Measurements from ENCODE around the gene SFXN5.

Gene SFXN5

DNA sequence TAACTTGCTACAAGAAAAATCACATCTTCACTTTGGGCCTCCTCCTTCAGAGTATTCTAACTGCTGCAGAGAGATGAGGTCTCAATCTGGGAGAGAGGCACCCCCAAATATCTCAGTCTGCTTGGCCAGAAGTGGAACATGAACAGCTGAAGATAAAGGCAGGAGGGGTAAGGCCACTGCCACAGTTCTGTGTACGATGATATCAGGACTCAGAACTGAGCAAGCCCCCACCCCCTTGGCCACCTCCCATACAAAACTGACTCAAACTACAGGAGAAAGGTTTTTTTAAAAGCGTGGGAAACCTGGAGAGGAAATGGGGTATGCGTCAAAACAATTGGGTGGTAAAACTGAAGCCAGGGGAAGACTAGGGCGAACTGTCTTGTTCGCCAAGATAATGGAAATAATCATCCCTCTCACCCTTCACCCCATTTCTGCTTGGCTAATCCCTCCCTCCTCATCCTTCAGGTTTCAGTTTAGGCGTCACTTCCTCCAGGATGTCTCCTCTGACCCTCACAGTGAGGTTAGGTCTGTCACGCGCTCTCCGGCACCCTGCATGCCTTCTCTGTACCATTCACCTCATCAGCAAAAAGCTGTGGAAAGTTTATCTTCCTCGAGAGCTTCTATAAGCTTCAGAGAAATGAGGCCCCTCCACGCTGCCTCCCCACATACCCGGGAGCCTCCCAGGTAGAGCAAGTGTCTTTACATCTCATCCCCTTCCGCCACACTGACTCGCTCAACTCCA lies 64.4 kb downstream of the SFXN5 start:
- TF ChIP-seq CEBPB (IDR thresholded peaks at IDR 0.05): no peak
- TF ChIP-seq TEAD4 (IDR thresholded peaks at IDR 0.05): no peak
- no peak for TF ChIP-seq ZBTB7A (IDR thresholded peaks at IDR 0.05; ENCODE audit: low read depth)
- TF ChIP-seq, protein P1, sequence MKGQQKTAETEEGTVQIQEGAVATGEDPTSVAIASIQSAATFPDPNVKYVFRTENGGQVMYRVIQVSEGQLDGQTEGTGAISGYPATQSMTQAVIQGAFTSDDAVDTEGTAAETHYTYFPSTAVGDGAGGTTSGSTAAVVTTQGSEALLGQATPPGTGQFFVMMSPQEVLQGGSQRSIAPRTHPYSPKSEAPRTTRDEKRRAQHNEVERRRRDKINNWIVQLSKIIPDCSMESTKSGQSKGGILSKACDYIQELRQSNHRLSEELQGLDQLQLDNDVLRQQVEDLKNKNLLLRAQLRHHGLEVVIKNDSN (IDR thresholded peaks at IDR 0.05): no peak
- TF ChIP-seq, protein P2, sequence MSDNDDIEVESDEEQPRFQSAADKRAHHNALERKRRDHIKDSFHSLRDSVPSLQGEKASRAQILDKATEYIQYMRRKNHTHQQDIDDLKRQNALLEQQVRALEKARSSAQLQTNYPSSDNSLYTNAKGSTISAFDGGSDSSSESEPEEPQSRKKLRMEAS (IDR thresholded peaks at IDR 0.05): no peak
- no peak for TF ChIP-seq TAF1 (IDR thresholded peaks at IDR 0.05; ENCODE audit: low read depth)
- TF ChIP-seq, protein P3, sequence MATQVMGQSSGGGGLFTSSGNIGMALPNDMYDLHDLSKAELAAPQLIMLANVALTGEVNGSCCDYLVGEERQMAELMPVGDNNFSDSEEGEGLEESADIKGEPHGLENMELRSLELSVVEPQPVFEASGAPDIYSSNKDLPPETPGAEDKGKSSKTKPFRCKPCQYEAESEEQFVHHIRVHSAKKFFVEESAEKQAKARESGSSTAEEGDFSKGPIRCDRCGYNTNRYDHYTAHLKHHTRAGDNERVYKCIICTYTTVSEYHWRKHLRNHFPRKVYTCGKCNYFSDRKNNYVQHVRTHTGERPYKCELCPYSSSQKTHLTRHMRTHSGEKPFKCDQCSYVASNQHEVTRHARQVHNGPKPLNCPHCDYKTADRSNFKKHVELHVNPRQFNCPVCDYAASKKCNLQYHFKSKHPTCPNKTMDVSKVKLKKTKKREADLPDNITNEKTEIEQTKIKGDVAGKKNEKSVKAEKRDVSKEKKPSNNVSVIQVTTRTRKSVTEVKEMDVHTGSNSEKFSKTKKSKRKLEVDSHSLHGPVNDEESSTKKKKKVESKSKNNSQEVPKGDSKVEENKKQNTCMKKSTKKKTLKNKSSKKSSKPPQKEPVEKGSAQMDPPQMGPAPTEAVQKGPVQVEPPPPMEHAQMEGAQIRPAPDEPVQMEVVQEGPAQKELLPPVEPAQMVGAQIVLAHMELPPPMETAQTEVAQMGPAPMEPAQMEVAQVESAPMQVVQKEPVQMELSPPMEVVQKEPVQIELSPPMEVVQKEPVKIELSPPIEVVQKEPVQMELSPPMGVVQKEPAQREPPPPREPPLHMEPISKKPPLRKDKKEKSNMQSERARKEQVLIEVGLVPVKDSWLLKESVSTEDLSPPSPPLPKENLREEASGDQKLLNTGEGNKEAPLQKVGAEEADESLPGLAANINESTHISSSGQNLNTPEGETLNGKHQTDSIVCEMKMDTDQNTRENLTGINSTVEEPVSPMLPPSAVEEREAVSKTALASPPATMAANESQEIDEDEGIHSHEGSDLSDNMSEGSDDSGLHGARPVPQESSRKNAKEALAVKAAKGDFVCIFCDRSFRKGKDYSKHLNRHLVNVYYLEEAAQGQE (IDR thresholded peaks at IDR 0.05; ENCODE audit: low read depth): no peak
- no peak for TF ChIP-seq EGR1 (IDR thresholded peaks at IDR 0.05)
- TF ChIP-seq NFIC (IDR thresholded peaks at IDR 0.05): no peak
- no peak for TF ChIP-seq TCF12 (IDR thresholded peaks at IDR 0.05; ENCODE audit: low read depth)
- TF ChIP-seq FOXM1 (IDR thresholded peaks at IDR 0.05; ENCODE audit: borderline replicate concordance, low read depth): no peak
- no peak for TF ChIP-seq YY1 (IDR thresholded peaks at IDR 0.05; ENCODE audit: low read depth)
- no peak for TF ChIP-seq RAD21 (IDR thresholded peaks at IDR 0.05; ENCODE audit: low read depth)
- no peak for TF ChIP-seq EP300 (IDR thresholded peaks at IDR 0.05; ENCODE audit: borderline replicate concordance)
- TF ChIP-seq CREB1 (IDR thresholded peaks at IDR 0.05; ENCODE audit: low read depth): no peak

DNA sequence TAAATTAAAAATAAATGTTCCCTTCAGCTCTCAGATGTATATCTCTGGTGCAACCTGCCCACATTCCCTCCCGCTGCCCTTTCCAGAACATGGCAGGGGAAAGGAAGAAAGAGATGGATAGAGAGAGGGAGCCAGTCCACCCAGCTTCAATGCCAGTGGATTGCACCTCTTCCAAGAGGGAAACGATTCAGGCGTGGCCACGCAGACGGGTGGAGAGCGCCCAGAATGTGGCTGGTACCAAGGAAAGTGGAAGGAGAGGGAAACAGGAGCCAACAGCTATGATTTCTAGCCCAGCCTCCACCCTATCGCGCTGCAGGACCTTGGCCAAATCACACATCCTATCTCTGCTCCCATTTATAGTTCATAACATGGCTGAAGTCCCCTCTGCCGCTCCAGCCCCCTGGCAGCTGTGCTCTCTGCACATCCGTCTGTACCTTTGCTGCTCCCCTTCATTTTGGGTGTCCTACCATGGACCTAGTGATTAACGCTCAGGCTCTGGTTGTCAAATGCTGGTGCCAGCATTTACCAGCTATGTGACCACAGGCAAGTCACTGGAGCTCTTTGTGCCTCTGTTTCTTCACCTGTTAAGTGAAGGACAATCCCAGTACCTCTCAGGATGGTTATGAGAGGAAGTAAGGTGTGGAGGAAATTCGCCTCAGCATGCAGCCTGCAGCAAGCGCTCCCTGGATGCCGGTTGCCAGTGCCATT lies 66.5 kb downstream of the SFXN5 start:
- TF ChIP-seq, protein P2 (IDR thresholded peaks at IDR 0.05): no peak
- TF ChIP-seq NFIC (IDR thresholded peaks at IDR 0.05): no peak
- no peak for TF ChIP-seq ZBTB7A (IDR thresholded peaks at IDR 0.05; ENCODE audit: low read depth)
- TF ChIP-seq CEBPB (IDR thresholded peaks at IDR 0.05): no peak
- TF ChIP-seq TEAD4 (IDR thresholded peaks at IDR 0.05): no peak

DNA sequence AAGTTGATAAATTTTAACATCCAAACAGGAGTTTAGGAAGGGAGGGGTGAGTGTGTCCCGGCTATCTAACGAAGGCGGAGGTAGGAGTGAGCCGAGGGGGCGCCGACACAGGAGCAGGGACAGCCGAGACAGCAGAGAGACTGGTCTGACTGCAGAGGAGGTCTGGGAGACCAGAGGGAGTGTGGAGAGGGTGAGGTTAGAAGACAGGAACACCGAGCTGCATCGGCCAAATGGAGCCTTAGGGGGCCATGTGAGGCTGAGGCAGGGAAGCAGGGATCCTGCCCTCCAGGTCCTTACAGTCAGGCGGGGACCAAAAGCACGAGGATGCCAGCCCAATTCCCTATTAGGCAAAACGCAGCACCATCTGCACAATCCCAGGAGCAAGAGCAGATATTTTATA lies 67.0 kb downstream of the SFXN5 start:
- TF ChIP-seq, protein P1 (IDR thresholded peaks at IDR 0.05): no peak
- TF ChIP-seq, protein P3 (IDR thresholded peaks at IDR 0.05; ENCODE audit: low read depth): no peak
- TF ChIP-seq EGR1 (IDR thresholded peaks at IDR 0.05) (no peak), CEBPB (IDR thresholded peaks at IDR 0.05) (no peak), EP300 (IDR thresholded peaks at IDR 0.05; ENCODE audit: borderline replicate concordance) (no peak)

DNA sequence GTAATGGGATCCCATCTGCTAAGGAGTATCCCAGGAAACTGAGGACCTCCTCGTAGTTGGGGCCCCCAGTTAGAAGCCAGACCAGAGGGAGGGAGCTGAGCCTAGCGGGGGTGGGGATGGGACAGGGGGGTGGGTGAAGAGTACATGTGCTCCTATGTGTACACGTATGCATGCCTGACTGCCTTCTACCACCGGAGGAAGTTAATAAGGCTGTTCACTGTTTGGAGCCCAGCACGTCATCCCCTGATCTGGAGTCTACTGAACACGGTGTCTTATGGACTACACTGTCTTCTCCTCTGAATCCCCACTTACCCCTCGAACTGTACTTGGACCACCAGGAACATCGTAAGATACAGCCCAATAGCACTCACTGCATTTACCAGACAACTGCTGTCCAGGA lies 68.5 kb downstream of the SFXN5 start:
- TF ChIP-seq ZBTB7A (IDR thresholded peaks at IDR 0.05; ENCODE audit: low read depth) (no peak), CEBPB (IDR thresholded peaks at IDR 0.05) (no peak), CREB1 (IDR thresholded peaks at IDR 0.05; ENCODE audit: low read depth) (no peak), EP300 (IDR thresholded peaks at IDR 0.05; ENCODE audit: borderline replicate concordance) (no peak), TCF12 (IDR thresholded peaks at IDR 0.05; ENCODE audit: low read depth) (no peak), EGR1 (IDR thresholded peaks at IDR 0.05) (no peak), FOXM1 (IDR thresholded peaks at IDR 0.05; ENCODE audit: borderline replicate concordance, low read depth) (no peak), RAD21 (IDR thresholded peaks at IDR 0.05; ENCODE audit: low read depth) (no peak), TEAD4 (IDR thresholded peaks at IDR 0.05) (no peak), NFIC (IDR thresholded peaks at IDR 0.05) (no peak), TAF1 (IDR thresholded peaks at IDR 0.05; ENCODE audit: low read depth) (no peak), YY1 (IDR thresholded peaks at IDR 0.05; ENCODE audit: low read depth) (no peak)
- TF ChIP-seq, protein P2 (IDR thresholded peaks at IDR 0.05): no peak
- TF ChIP-seq, protein P3 (IDR thresholded peaks at IDR 0.05; ENCODE audit: low read depth): no peak
- TF ChIP-seq, protein P1 (IDR thresholded peaks at IDR 0.05): no peak
